Measurements from ENCODE around the gene UGT1A4.
"Not testable (repeated sequence)": the region's sequence is repeated elsewhere in the genome, so short reads cannot be mapped to it uniquely, and the experiment has no call there.

Gene UGT1A4

DNA sequence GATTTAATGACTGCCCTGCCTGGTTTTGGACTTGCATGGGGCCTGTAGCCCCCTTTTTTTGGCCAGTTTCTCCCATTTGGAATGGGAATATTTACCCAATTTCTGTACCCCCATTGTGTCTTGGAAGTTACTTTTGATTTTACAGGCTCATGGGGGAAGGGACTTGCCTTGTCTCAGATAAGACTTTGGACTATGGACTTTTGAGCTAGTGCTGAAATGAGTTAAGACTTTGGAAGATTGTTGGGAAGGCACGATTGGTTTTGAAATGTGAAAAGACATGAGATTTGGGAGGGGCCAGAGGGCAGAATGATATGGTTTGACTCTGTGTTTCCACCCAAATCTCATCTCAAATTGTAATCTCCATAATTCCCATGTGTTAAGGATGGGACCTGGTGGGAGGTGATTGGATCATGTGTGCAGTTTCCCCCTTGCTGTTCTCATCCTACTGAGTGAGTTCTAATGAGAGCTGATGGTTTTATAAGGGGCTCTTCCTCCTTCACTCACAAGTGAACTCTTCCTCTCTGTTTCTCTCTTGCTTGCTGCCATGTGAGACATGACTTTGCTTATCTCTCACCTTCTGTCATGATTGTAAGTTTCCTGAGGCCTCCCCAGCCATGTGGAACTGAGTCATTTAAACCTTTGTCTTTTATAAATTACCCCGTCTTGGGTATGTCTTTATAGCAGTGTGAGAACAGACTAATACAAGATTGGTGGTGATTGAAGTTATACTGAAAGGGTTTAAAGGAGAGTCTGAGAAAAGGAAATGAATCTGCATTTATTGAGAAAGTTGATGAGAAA, 32.9 kb downstream of the UGT1A4 start:
- DNase-seq: not testable (repeated sequence)

GRCh38 chr2:233754872-233755611, 36.5 kb downstream of the UGT1A4 start:
- DNase-seq: no peak

DNA sequence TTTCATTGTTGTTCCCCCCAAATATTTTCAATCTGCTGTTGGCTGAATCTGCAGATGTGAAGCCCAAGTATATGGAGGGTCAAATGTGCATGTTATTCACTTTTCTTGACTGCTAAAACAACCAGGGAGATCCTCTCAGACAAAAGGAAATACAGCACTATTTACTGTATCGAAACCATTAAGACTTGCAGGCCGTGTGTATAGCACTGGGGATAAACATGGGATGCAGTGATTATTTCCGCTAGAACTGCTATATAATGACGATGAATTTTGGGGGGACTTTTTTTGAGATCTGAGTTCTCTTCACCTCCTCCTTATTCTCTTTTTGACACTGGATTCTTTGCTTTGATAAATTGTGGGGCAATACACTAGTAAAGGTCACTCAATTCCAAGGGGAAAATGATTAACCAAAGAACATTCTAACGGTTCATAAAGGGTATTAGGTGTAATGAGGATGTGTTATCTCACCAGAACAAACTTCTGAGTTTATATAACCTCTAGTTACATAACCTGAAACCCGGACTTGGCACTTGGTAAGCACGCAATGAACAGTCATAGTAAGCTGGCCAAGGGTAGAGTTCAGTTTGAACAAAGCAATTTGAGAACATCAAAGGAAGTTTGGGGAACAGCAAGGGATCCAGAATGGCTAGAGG, 38.0 kb downstream of the UGT1A4 start:
- DNase-seq: no peak

GRCh38 chr2:233758141-233758540, 39.6 kb downstream of the UGT1A4 start:
- no peak for DNase-seq

DNA sequence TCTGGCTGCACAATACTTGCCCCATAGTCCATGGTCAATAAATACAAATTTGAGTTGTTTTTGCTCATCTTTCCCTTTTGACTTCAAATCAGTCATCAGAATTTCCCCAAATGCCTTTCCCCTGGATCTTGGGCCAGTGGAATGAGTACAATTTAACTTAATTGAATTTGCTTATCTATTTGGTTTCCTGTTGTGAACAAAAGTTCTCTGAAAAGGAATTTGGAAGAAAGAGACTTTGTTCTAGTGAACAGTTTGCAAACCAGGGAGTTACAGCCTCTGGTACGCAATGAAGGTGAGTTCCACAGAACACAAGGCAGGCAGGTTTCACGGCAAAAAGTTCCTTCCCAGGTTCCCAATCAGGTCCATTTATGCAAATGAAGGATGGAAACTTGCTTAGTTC, 40.3 kb downstream of the UGT1A4 start:
- no peak for DNase-seq

GRCh38 chr2:233760043-233760442, 41.5 kb downstream of the UGT1A4 start, which contains the start of gene UGT1A1:
Gene UGT1A1 (plus strand): TSS chr2:233760270. CDS start chr2:233760288, 18 bp downstream.
- DNase-seq: no peak

- no peak for DNase-seq
These were observed 42.7 kb downstream of the UGT1A4 start for GRCh38 chr2:233761040-233761769.

DNA sequence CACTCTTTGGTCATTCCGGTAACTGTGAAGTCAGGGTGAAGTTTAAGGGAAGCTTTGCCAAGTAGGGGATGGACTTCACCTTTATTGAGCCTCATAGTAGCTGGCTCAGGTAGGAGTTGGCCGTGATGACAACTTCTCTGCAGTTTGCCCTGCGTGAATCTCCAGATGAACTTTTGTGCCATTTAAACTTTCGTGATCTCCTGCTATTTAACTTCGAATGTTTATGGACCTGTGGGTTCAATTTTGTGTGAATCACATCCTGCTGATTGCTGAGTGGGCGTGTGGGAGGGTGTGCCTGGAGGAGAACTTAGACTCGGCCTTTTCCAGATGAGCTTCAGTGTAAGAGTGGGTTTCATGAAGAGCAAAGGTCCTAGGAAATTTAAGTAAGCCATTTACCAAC, 45.7 kb downstream of the UGT1A4 start:
- DNase-seq: no peak

DNA sequence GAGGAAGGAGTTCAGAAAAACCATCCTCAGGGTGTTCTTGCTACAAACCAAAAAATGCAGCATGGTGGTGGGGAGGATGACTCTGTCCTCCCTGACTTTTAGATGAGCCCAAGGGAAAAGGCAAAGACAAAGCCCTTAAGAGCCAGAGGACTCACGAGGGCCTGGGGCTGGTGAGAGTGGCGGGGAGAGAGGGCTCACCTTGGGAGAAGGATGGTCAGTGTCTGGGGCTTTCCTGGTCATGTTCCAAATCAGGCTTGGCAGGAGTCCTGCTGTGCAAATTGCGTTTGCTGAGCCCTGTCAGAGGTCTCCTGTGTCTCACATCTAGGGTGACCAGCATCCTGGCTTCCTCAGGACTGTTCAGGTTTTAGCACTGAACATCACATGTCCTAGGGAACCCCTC, 46.2 kb downstream of the UGT1A4 start:
- no peak for DNase-seq

GRCh38 chr2:233766416-233766815, 47.9 kb downstream of the UGT1A4 start:
- DNase-seq: no peak

DNA sequence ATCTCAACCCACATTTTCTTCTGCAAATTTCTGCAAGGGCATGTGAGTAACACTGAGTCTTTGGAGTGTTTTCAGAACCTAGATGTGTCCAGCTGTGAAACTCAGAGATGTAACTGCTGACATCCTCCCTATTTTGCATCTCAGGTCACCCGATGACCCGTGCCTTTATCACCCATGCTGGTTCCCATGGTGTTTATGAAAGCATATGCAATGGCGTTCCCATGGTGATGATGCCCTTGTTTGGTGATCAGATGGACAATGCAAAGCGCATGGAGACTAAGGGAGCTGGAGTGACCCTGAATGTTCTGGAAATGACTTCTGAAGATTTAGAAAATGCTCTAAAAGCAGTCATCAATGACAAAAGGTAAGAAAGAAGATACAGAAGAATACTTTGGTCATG, 49.5 kb downstream of the UGT1A4 start:
- DNase-seq: no peak

GRCh38 chr2:233769260-233769659, 50.7 kb downstream of the UGT1A4 start:
- no peak for DNase-seq

GRCh38 chr2:233772153-233772552, 53.6 kb downstream of the UGT1A4 start:
- no peak for DNase-seq

DNA sequence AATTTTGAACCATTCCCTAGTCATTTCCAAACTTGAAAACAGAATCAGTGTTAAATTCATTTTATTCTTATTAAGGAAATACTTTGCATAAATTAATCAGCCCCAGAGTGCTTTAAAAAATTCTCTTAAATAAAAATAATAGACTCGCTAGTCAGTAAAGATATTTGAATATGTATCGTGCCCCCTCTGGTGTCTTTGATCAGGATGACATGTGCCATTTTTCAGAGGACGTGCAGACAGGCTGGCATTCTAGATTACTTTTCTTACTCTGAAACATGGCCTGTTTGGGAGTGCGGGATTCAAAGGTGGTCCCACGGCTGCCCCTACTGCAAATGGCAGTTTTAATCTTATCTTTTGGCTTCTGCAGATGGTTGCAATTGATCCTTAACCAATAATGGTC, 54.0 kb downstream of the UGT1A4 start:
- no peak for DNase-seq

- DNase-seq: no peak
These were observed 55.3 kb downstream of the UGT1A4 start for GRCh38 chr2:233773854-233774253.

GRCh38 chr2:233775414-233775813, 56.9 kb downstream of the UGT1A4 start:
- no peak for DNase-seq

GRCh38 chr2:233778030-233778429, 59.5 kb downstream of the UGT1A4 start, which contains the start of gene MROH2A:
Gene MROH2A (plus strand): TSS chr2:233778330. CDS start chr2:233779359, 1,029 bp downstream.
- DNase-seq: no peak

GRCh38 chr2:233779722-233780121, 61.2 kb downstream of the UGT1A4 start:
- no peak for DNase-seq

GRCh38 chr2:233780771-233781170, 62.2 kb downstream of the UGT1A4 start:
- no peak for DNase-seq

- no peak for DNase-seq
These were observed 71.0 kb downstream of the UGT1A4 start for GRCh38 chr2:233789554-233789953.

DNA sequence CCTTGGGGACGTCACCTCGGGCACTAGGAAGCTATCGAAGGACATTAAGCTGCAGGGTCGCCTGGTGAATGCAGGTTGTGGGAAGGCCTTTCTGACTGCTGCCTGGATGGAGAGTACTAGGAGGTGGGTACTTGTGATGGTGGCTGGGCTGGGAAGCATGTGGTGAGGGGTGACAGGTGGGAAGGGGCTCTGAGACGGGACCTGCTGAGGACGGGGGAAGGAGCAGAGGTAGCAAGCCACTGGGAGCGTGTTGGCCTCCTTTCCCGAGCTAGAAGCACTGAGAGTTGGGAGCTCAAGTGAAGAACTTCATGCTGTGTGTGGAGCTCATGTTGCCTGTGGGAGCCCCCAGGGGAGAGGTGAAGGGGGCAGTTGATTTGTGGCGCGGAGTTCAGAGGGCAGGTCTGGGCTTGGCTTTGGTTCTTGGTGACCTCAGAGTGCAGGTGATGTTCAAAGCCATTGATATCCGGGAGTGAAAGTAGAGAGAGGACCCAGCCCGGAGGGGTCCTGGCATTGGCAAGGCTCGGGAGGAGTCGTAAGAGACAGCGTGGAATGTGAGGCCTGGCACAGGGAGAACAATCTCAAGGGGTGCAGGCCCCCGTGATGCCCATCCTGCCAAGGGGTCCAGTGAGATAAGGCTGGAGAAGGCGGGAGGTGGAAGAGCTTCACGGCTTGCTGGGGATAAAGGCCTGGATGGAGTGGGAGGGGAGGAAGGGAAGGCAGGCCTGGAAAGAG, 72.8 kb downstream of the UGT1A4 start:
- DNase-seq: no peak

GRCh38 chr2:233791883-233792329, 73.4 kb downstream of the UGT1A4 start:
- DNase-seq: no peak

All from retina (tissue), 1 donor.